LoVo (cell line): ENCODE results near the gene SLC39A12.

ENCODE experiments used
- DNase-seq: peaks from one replicate; pipeline ENCODE4 v3.0.0-alpha.2; 2016; ENCODE audit warnings: low spot score

Gene SLC39A12

GRCh38 chr10:18059826-18060559, 108.3 kb downstream of the SLC39A12 start:
- DNase-seq: no peak

GRCh38 chr10:18066947-18067346, 115.2 kb downstream of the SLC39A12 start:
- no peak for DNase-seq

GRCh38 chr10:18068401-18068800, 116.7 kb downstream of the SLC39A12 start:
- DNase-seq: no peak

- DNase-seq: no peak
Observed at GRCh38 chr10:18071591-18071990, 119.9 kb downstream of the SLC39A12 start.

- DNase-seq: no peak
Observed at GRCh38 chr10:18073314-18073713, 121.6 kb downstream of the SLC39A12 start.

GRCh38 chr10:18075881-18076280, 124.2 kb downstream of the SLC39A12 start:
- no peak for DNase-seq

GRCh38 chr10:18079665-18080295, 128.1 kb downstream of the SLC39A12 start:
- no peak for DNase-seq

GRCh38 chr10:18082381-18082780, 130.7 kb downstream of the SLC39A12 start:
- DNase-seq: no peak

GRCh38 chr10:18085855-18086254, 134.1 kb downstream of the SLC39A12 start:
- DNase-seq: no peak

- DNase-seq: no peak
Observed at GRCh38 chr10:18086746-18087145, 135.0 kb downstream of the SLC39A12 start.

GRCh38 chr10:18087355-18087754, 135.6 kb downstream of the SLC39A12 start:
- DNase-seq: no peak
